Mesodermal cell (in vitro differentiated cells): ENCODE results near the gene UGDH.

Experiments used
- H3K27ac ChIP-seq: 2 replicates; pipeline ENCODE4 v1.7.0; 2013; ENCODE audit warnings: mild to moderate bottlenecking, low read depth, low read length, moderate library complexity; ENCODE audit not compliant: severe bottlenecking
- H3K36me3 ChIP-seq: 2 replicates; pipeline ENCODE4 v1.7.1; 2013; ENCODE audit warnings: mild to moderate bottlenecking, low read length, moderate library complexity; ENCODE audit not compliant: control insufficient read depth, insufficient read depth
- H3K4me1 ChIP-seq: one replicate; pipeline ENCODE4 v1.7.1; 2013; ENCODE audit warnings: mild to moderate bottlenecking, low read length; ENCODE audit not compliant: insufficient read depth, control insufficient read depth, poor library complexity, severe bottlenecking
- H3K4me3 ChIP-seq: 2 replicates; pipeline ENCODE4 v1.7.0; 2013; ENCODE audit warnings: low read length, control low read depth, mild to moderate bottlenecking; ENCODE audit not compliant: insufficient read depth, poor library complexity, severe bottlenecking; ENCODE audit errors: extremely low read depth
- H3K9me3 ChIP-seq: 2 replicates; pipeline ENCODE4 v1.7.1; 2013; ENCODE audit warnings: mild to moderate bottlenecking, low read length, moderate library complexity; ENCODE audit not compliant: control insufficient read depth
- WGBS, 2 experiments: methylation state at CpG; one replicate each; pipeline ENCODE4 v1.1.5; 2013; ENCODE audit warnings: missing lambda C conversion rate in 2 of 2; ENCODE audit not compliant: insufficient coverage in 2 of 2; 5-methylcytosine and 5-hydroxymethylcytosine counted together

The UGDH gene

GRCh38 chr4:39530682-39531081, 3.4 kb upstream of the UGDH start:
- Histone ChIP-seq H3K36me3 (peaks cover 63% of the 10 kb centered on the region), H3K27ac (no peak overlapping the region), H3K4me3 (no peak overlapping the region), H3K9me3 (peaks cover 11% of the 10 kb centered on the region), H3K4me1 (peaks cover 3% of the 10 kb centered on the region)
- WGBS, 2 experiments, result 84 to 85% methylated on average over 3 of the region's 3 CpGs

GRCh38 chr4:39529534-39529933, 2.3 kb upstream of the UGDH start:
- H3K9me3 ChIP-seq, result peaks cover 11% of the 10 kb centered on the region

GRCh38 chr4:39528061-39528465, 824 bp upstream of the UGDH start:
- Histone ChIP-seq H3K4me1 (peaks cover 6% of the 10 kb centered on the region), H3K27ac (peak overlapping the region; percentile 94), H3K36me3 (peaks cover 54% of the 10 kb centered on the region), H3K9me3 (peaks cover 11% of the 10 kb centered on the region), H3K4me3 (peak overlapping the region; percentile 92)
- 0 to 4% methylated on average over 14 to 18 of the region's 21 CpGs for WGBS, 2 experiments

More at GRCh38 chr4:39529534-39529933, 2.3 kb upstream of the UGDH start:
- peaks cover 6% of the 10 kb centered on the region for H3K4me1 ChIP-seq
- H3K36me3 ChIP-seq, result peaks cover 58% of the 10 kb centered on the region
- WGBS, 2 experiments, result 93 to 100% methylated on average over 2 of the region's 2 CpGs
- no peak overlapping the region for H3K4me3 ChIP-seq
- no peak overlapping the region for H3K27ac ChIP-seq

GRCh38 chr4:39526765-39527295, 409 bp downstream of the UGDH start:
- Histone ChIP-seq H3K27ac (peak overlapping the region; percentile 94), H3K4me1 (peaks cover 6% of the 10 kb centered on the region), H3K4me3 (peak overlapping the region; percentile 92), H3K9me3 (peaks cover 11% of the 10 kb centered on the region), H3K36me3 (peaks cover 43% of the 10 kb centered on the region)
- 0% methylated on average over 20 to 26 of the region's 33 CpGs for WGBS, 2 experiments

GRCh38 chr4:39525822-39526690, 1.2 kb downstream of the UGDH start:
- H3K27ac ChIP-seq, result peak overlapping the region; percentile 94
- peaks cover 6% of the 10 kb centered on the region for H3K4me1 ChIP-seq
- peaks cover 38% of the 10 kb centered on the region for H3K36me3 ChIP-seq
- H3K9me3 ChIP-seq, result peaks cover 11% of the 10 kb centered on the region
- peak overlapping the region; percentile 92 for H3K4me3 ChIP-seq
- 33 to 38% methylated on average over 2 to 3 of the region's 9 CpGs for WGBS, 2 experiments

GRCh38 chr4:39524161-39524957, 2.9 kb downstream of the UGDH start:
- 84 to 94% methylated on average over 4 to 5 of the region's 7 CpGs for WGBS, 2 experiments
- Histone ChIP-seq H3K27ac (no peak overlapping the region), H3K36me3 (peaks cover 38% of the 10 kb centered on the region), H3K4me3 (no peak overlapping the region), H3K9me3 (no peaks in the 10 kb centered on the region), H3K4me1 (peaks cover 6% of the 10 kb centered on the region)

GRCh38 chr4:39522068-39522467, 5.2 kb downstream of the UGDH start:
- H3K4me3 ChIP-seq, result no peak overlapping the region
- H3K36me3 ChIP-seq, result peaks cover 56% of the 10 kb centered on the region
- peaks cover 3% of the 10 kb centered on the region for H3K4me1 ChIP-seq
- H3K9me3 ChIP-seq, result no peaks in the 10 kb centered on the region
- H3K27ac ChIP-seq, result no peak overlapping the region
- no CpG with 5 or more reads among the region's 2 CpGs for WGBS, 2 experiments

- H3K27ac ChIP-seq, result no peak overlapping the region
- H3K4me1 ChIP-seq, result peaks cover 3% of the 10 kb centered on the region
- 92% methylated on average over 3 of the region's 5 CpGs; no CpG with 5 or more reads in 1 of the 2 experiments for WGBS, 2 experiments
- peaks cover 59% of the 10 kb centered on the region for H3K36me3 ChIP-seq
- no peaks in the 10 kb centered on the region for H3K9me3 ChIP-seq
- H3K4me3 ChIP-seq, result no peak overlapping the region
These were observed 5.9 kb downstream of the UGDH start for GRCh38 chr4:39521253-39521919.

- no peak overlapping the region for H3K27ac ChIP-seq
- H3K4me3 ChIP-seq, result no peak overlapping the region
- peaks cover 69% of the 10 kb centered on the region for H3K36me3 ChIP-seq
- H3K9me3 ChIP-seq, result no peaks in the 10 kb centered on the region
- 86 to 94% methylated on average over 5 to 6 of the region's 6 CpGs for WGBS, 2 experiments
- no peaks in the 10 kb centered on the region for H3K4me1 ChIP-seq
These were observed 8.8 kb downstream of the UGDH start for GRCh38 chr4:39518484-39518883.

GRCh38 chr4:39516407-39516966, 10.8 kb downstream of the UGDH start:
- Histone ChIP-seq H3K9me3 (no peaks in the 10 kb centered on the region), H3K36me3 (peaks cover 84% of the 10 kb centered on the region), H3K27ac (no peak overlapping the region), H3K4me1 (no peaks in the 10 kb centered on the region), H3K4me3 (no peak overlapping the region)
- WGBS, 2 experiments, result no CpG with 5 or more reads among the region's 2 CpGs
